ENCODE data around the gene ZNF362.
A peak's percentile ranks its signal among the peaks of the same experiment; 100 is the strongest.
"Not testable (repeated sequence)": the region's sequence is repeated elsewhere in the genome, so short reads cannot be mapped to it uniquely, and the experiment has no call there.

Gene ZNF362

GRCh38 chr1:33256471-33257206, at the start of gene ZNF362:
ZNF362 (plus strand) TSS chr1:33256492; CDS start chr1:33270575, 14,083 bp downstream.
- DNase-seq (ENCODE audit: low read depth in 2 of 2): peak; percentile 41 to 57

DNA sequence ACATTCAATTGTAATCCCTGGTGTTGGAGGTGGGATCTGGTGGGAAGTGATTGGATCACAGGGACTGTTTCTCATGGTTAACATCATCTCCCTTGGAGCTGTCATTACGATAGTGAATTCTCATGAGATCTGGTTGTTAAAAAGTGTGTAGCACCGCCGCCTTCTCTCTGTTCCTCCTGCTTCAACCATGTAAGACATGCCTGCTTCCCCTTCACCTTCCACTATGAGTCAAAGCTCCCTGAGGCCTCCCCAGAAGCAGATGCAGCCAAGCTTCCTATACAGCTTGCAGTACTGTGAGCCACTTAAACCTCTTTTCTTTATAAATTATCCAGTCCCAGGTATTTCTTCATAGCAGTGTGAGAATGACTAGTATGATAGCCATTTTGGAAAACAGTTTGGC, 44.3 kb upstream of the ZNF362 start:
- no peak for DNase-seq (ENCODE audit: low read depth in 2 of 2)

DNA sequence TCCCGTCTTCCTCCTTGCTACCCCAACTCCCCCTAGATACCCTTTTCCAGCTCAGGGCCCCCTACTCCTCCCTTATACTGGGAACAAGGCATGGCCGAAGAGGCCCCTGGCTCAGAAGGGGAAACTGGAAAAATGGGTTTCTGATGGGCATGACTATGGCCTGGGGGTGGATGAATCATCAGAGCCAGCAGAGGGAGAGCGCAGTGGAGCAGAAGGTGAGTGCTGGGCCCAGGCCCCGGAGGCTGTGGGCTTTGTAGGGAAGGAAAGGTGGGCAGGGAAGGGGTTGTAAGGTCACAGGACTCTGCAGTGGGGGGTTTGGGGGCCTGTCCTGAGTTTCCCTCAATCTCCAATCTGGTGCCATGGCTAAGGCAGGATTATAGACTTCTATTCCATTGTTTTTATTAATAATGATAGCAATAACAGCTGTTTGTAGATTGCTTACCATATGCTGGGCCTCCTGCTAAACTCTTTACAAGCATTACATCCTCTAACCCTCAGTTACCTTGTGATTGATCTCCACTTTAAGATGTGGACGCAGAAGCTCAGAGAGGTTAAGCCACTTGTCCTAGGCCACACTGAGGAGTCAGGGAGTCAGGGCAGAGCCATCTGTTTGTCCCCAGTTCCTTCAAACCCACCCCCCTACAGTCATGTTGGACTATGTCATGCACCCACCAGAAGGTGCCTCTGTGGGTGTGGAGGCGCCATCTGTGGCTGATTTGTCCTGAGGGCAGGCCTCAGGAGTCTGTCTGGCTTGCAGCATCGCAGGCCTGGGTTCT, 36.2 kb upstream of the ZNF362 start:
- DNase-seq (ENCODE audit: low read depth in 2 of 2): no peak

DNA sequence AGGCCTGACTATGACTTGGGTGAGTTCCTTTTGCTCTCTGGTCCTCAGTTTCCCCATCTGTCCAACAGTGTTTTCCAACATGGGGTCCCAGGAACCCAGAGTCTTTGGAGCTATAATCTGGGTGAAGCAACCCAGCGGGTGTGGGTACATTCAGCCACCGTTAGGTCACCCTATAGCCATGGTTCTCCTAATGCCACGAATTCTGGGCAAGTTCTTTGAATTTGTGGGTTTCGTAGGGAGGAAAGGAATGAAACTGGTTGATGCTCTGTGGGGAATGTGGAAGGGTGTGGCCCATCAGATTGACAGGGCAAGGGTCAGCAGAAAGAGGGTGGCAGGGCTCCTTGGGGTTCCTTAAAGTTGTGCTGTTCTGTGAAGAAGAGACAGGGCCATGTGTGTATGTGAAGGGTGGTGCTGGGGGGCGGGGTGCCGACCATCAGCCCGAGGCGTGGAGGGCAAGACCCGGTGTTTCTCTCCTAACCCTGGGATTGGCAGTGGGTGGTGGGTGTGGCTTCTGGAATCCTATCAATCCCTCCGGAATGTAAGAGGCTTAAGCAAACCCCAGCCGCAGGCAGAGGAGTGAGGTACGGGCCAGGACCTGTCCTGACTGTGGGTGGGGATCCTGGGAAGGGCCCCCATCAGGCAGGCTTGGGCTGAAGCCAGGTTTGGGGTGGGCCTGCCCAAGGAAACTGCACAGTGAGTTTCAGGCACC, 35.5 kb upstream of the ZNF362 start:
- DNase-seq (ENCODE audit: low read depth in 2 of 2): no peak

DNA sequence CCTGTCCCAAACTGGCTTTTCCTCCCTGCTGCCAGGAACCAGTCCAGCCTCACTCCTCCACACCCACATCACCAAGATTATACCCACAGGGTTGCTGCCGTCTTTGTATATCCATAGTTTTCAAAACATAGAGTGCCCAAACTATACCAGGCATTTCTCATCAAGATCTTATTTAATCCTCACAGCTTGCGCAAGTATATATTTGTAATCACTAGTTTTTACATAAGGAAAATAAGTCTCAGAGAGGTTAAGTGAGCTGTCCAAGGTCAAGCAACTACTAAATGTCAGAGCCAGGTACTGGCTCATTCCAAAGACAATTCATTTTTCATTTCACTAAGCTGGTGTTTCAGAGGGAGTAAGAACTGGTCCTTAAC, 34.9 kb upstream of the ZNF362 start:
- DNase-seq (ENCODE audit: low read depth in 2 of 2): no peak

- no peak for DNase-seq (ENCODE audit: low read depth in 2 of 2)
These were observed 33.9 kb upstream of the ZNF362 start for GRCh38 chr1:33222381-33222780.

GRCh38 chr1:33224166-33224707, 32.1 kb upstream of the ZNF362 start:
- no peak for DNase-seq (ENCODE audit: low read depth in 2 of 2)

DNA sequence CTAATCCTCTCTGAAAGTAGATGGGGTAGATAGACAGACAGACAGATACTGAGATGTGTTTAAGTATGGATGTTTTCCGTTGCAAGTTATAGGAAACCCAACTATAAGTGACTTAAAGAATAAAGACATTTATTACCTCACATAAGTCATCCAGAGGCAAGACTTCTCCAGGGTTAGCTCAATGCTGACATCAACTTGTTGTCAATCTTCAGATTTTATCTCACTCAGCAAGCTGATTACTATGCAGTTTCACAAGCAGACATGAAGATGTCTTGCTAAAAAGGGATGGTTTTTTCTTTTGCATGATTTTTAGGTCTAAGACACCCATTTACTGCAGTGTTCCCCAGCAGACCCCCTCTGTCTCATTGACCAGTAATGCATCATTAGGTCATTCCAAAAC, 30.7 kb upstream of the ZNF362 start:
- no peak for DNase-seq (ENCODE audit: low read depth in 2 of 2)

DNA sequence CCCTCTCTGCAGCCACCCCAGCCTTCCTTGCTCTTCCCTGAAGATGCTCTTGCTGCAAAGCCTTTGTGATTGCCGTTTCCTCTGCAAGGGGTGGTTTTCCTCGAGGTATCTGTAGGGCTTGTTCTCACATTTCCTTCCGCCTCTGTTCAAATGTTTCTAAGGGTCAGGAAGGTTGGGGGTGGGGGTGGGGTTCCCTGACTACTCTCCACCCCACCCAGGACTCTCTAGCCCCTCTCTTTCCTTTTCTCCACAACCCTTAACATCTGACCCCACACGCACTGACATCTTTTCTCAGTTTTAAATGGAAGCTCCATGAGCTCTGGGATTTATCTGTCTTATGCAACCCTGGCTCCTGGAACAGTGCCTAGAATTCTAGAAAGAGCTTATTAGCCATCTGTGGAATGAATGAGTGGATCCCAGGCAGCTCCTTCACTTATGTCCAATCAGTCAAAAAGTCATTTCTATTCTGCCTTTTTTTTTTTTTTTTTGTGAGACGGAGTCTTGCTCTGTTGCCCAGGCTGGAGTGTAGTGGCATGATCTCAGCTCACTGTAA, 27.3 kb upstream of the ZNF362 start:
- DNase-seq (ENCODE audit: low read depth in 2 of 2): no peak

- no peak for DNase-seq (ENCODE audit: low read depth in 2 of 2)
These were observed 25.1 kb upstream of the ZNF362 start for GRCh38 chr1:33231166-33231565.

DNA sequence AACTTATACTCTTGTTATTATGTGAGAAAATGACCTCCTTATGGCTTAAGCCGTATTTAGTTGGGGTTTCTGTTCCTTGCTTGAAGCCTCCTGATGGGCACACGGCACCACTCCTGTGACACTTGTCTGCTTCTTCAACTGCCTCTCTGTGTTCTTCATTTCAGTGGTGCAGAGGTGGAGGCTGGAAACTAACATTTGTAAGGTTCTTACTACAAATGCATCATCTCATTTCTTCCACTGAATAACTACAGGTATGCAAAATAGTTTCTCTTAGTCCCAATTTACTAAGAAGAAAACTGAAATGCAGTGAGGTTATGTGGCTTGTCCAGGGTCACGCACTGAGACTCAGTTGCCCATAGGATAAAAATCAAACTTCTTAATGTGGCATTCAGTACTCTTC, 23.6 kb upstream of the ZNF362 start:
- no peak for DNase-seq (ENCODE audit: low read depth in 2 of 2)

- DNase-seq (ENCODE audit: low read depth in 2 of 2): no peak
These were observed 22.2 kb upstream of the ZNF362 start for GRCh38 chr1:33234131-33234530.

GRCh38 chr1:33234588-33234990, 21.7 kb upstream of the ZNF362 start:
- DNase-seq (ENCODE audit: low read depth in 2 of 2): no peak

GRCh38 chr1:33235521-33235920, 20.8 kb upstream of the ZNF362 start:
- no peak for DNase-seq (ENCODE audit: low read depth in 2 of 2)

DNA sequence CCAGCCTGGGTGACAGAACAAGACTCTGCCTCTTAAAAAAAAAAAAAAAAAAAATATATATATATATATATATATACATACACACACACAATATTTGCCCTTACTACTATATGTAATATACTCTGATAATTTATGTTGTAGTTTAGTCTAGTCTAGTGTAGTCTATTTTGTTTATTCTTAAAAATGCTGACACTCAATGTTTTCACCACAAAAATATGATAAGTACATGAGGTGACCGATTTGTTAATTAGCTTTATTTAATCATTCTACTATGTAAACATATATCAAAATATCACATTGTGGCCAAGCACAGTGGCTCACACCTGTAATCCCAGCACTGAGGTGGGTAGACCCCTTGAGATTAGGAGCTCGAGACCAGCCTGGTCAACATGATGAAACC, 19.8 kb upstream of the ZNF362 start:
- DNase-seq (ENCODE audit: low read depth in 2 of 2): no peak

- no peak for DNase-seq (ENCODE audit: low read depth in 2 of 2)
These were observed 18.7 kb upstream of the ZNF362 start for GRCh38 chr1:33237579-33237978.

DNA sequence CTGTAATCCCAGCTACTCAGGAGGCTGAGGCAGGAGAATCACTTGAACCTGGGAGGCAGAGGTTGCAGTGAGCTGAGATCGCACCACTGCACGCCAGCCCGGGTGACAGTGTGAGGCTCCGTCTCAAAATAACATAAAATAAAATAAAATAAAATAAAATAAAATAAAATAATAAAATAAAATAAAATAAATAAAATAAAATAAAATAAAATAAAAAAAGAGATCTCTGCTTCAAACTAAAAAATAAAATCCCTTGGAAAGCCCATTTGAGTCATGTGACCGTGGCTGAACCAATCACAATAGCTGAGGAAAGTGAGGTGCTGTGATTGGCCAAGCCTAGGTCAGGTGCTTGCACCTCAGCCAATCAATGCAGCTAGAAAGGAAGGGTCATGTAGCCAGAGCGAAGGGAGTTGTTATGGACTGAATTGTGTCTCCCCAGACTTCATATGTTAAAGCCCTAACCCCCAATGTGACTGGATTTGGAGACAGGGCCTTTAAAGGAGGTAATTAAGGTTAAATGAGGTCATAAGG, 18.0 kb upstream of the ZNF362 start:
- not testable (repeated sequence) for DNase-seq (ENCODE audit: low read depth in 2 of 2)

DNA sequence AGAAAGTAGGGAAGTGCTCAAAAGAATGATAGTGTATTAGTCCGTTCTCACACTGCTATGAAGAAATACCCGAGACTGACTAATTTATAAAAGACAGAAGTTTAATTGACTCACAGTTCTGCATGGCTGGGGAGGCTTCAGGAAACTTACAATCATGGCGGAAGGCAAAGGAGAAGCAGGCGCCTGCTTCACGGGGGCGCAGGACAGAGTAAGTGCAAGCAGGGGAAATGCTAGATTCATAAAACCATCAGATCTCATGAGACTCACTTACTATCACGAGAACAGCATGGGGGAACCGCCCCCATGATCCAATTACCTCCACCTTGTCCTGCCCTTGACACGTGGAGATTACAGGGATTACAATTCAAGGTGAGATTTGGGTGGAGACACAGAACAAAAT, 16.9 kb upstream of the ZNF362 start:
- DNase-seq (ENCODE audit: low read depth in 2 of 2): not testable (repeated sequence)

DNA sequence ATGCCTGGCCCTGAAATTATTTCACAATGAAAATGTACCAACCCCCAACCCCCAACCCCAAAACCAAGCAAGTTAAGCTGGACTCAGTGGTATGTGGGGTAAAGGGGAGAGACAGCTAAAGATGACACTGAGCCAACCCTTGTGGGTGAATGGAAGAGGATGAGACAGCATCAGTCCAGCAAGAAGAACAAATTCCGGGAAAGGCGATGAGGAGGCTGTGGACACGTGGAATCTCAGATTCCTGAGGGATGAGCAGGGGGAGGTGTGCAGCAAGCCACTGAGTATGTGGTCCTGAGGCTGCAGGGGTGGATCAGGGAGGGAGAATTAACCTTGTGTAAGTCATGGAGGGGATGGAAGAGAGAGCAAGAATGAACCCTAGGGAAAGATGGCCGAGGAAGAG, 14.4 kb upstream of the ZNF362 start:
- DNase-seq (ENCODE audit: low read depth in 2 of 2): no peak

DNA sequence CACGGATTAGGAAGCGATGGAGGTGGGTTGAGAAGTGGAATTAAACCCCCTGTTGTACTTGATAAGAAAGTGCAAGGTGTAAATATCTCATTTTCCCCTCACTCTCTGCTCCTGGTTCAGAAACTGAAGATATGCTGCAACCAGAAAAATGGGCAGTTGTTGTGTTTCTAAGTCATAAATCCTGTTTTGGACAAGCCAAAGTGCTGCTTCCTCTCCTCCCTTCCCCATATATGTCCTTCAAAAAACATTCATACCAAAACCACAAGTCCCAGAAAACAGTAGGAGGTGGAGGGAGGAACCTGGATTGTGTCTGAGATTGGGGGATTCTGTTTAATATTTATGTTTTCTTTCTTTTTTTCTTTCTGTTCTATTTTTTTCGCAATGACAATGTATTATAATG, 13.6 kb upstream of the ZNF362 start:
- no peak for DNase-seq (ENCODE audit: low read depth in 2 of 2)

- DNase-seq (ENCODE audit: low read depth in 2 of 2): no peak
These were observed 12.0 kb upstream of the ZNF362 start for GRCh38 chr1:33244143-33244808.

Measured in stimulated activated CD4-positive, alpha-beta T cell treated with anti-CD3 and anti-CD28 coated beads, Interleukin-4, amount 100 ng/mL, for 48 hours (primary cell).